PC-3 (cell line): Measurements from ENCODE around the gene EIF5B.

Experiments
- CTCF ChIP-seq: fragments of 300-600 bp; sonication (generic); conservative IDR thresholded peaks from 2 replicates; pipeline ENCODE4 v1.5.1; 2017; ENCODE audit warnings: antibody characterized with exemption, low read depth, mild to moderate bottlenecking, low read length
- EZH2 ChIP-seq: fragments of 300-600 bp; sonication (generic); IDR thresholded peaks from one replicate; pipeline ENCODE4 v1.6.1; 2017; ENCODE audit warnings: antibody characterized with exemption, mild to moderate bottlenecking, low read length; ENCODE audit not compliant: unreplicated experiment
- EZH2phosphoT487 ChIP-seq: fragments of 300-600 bp; sonication (generic); IDR thresholded peaks from 2 replicates; pipeline ENCODE4 v1.6.1; 2018; ENCODE audit warnings: mild to moderate bottlenecking, antibody characterized with exemption, low read length, borderline replicate concordance

- TF ChIP-seq CTCF (no peak), EZH2phosphoT487 (no peak), EZH2 (no peak)
Observed at GRCh38 chr2:99350194-99350593, 13.0 kb downstream of the EIF5B start.
